ENCODE data around the gene KRT83.
"Not testable (repeated sequence)": the region's sequence is repeated elsewhere in the genome, so short reads cannot be mapped to it uniquely, and the experiment has no call there.

The KRT83 gene

GRCh38 chr12:52333321-52333720 is 12.1 kb upstream of the KRT83 start:
- in situ Hi-C loops (cut with MboI; ENCODE audit: low sequenced_read_pairs): no loop called here

- in situ Hi-C loops (cut with MboI; ENCODE audit: low sequenced_read_pairs): no loop called here
Measured at GRCh38 chr12:52332381-52332780, 11.2 kb upstream of the KRT83 start.

- in situ Hi-C loops (cut with MboI; ENCODE audit: low sequenced_read_pairs): no loop called here
Measured at GRCh38 chr12:52331833-52332232, 10.6 kb upstream of the KRT83 start.

- in situ Hi-C loops (cut with MboI; ENCODE audit: low sequenced_read_pairs): no loop called here
Measured at GRCh38 chr12:52331039-52331438, 9.8 kb upstream of the KRT83 start.

GRCh38 chr12:52327830-52328500 is 6.8 kb upstream of the KRT83 start:
- in situ Hi-C loops (cut with MboI; ENCODE audit: low sequenced_read_pairs): no loop called here

- in situ Hi-C loops (cut with MboI; ENCODE audit: low sequenced_read_pairs): no loop called here
Measured at GRCh38 chr12:52327052-52327829, 6.0 kb upstream of the KRT83 start.

DNA sequence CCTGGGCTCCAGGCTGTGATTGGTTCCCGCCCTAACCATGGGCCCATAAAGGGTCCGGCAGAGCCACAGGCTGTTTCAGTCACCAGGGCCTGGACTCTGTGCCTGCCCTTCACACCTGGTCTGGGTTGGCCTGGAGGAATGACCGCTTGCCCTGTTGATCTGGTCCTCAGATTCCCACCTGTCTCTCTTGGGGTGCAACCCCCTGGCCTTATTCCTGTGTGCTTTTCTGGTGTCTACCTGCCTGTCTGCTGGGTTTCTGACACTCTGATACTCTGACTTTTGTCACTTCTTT is 2.9 kb upstream of the KRT83 start:
- in situ Hi-C loops (cut with MboI; ENCODE audit: low sequenced_read_pairs): no loop called here

DNA sequence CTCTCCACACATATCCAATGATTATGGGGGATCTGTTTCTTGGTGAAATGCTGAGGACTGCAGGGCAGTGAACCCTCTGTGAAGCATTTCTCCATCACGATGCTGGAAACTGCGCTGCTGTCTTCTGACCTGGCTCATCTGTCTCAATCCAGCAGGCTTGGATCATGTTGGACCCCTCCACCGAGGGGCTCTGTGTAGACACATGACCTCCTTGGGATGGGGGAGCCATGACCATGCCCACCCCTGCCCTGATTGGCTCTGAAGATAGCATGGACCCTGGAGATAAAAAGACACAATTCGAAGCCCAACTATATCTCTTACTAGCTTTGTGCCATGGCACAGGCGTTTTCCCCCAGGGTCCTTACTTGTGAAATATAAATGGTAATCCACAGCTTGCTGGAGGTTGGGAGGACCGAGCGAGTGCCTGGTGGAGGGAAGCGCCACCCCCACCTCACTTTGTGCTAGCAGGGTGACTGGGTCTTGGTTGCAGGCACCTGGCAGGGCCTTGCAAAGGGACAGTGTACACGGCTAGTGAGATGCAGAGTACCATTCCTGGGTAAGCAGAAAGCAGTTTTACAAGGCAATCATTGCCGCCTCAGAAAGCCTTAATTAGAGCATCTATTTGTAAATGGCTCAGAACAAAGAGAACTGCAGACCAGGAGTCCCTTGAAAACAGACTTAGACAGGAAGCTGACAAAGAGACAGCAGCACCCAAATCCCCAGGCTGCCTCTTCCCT is 2.4 kb upstream of the KRT83 start:
- in situ Hi-C loops (cut with MboI; ENCODE audit: low sequenced_read_pairs): no loop called here

GRCh38 chr12:52323001-52323400 is 1.8 kb upstream of the KRT83 start:
- in situ Hi-C loops (cut with MboI; ENCODE audit: low sequenced_read_pairs): no loop called here

DNA sequence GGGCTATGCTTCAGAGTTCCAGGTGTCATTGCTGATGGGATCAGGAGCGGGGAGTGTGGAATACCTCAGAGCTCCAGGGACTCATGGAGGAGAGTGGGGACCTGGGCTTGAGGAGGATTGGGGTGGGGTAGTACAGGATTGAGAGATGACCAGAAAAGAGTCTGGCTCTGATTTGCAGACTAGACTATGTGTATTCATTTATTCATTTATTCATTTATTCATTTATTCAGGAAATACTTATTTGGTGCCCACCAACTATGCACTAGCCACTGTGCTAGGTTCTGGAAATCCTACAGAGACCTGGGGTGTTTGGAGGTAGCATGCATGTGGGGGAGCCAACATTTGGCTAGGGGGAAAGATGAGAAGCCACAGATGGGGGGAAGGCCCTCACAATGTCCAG is 871 bp upstream of the KRT83 start:
- in situ Hi-C loops (cut with MboI; ENCODE audit: low sequenced_read_pairs): no loop called here

DNA sequence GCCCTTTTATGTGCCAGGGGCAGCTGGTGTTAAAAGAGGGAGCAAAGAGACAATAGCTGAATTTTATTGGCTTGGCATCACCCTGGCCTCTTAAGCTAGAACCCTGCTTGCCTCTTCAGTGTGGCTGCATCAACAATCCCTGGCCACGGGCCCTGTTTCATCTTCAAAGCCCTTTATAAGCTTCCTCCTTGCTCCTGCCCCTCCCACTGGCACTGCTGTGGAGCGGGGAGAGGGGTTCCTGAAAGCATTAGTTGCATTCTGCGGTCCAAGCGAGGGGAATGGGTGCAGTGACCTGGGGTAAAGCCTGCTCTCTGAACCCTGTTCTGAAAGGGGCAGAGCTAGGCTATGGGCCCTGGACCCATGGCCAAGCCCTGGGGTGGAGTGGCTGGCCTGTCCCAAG is 220 bp upstream of the KRT83 start:
- in situ Hi-C loops (cut with MboI; ENCODE audit: low sequenced_read_pairs): no loop called here

- in situ Hi-C loops (cut with MboI; ENCODE audit: low sequenced_read_pairs): no loop called here
Measured at GRCh38 chr12:52319097-52319496, 2.1 kb downstream of the KRT83 start.

DNA sequence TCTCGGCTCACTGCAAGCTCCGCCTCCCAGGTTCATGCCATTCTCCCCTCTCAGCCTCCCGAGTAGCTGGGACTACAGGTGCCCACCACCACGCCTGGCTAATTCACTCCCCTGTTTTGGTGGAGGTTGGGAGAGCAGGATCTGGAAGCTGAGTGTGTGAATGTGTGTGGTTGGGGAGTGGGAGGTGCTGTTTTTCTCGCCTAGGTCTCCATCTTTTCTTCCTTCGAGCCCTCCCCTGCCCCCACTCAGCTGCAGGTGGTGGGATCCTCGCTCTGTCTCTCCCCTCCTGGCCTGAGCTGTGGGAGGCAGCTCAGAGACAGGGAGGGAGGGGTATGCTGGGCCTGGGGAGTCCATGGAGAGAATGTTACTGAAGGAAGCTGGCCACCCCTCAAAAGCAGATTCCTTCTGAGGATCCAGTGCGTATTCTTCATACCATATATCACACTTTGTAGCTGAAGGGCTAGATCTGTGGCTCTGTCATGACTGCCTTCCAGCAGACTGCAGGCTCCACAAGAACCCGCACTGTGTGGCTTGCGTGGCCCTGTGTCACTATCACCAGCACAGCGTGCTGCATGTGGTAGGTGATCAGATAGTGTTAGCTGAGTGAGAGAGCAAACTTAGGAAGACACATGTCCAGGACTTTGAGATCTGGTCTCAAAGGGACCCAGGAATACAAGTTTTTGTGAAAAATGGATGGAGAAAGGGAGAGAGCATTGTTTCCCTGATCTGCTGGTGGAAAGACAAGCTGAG is 2.8 kb downstream of the KRT83 start:
- in situ Hi-C loops (cut with MboI; ENCODE audit: low sequenced_read_pairs): no loop called here

- in situ Hi-C loops (cut with MboI; ENCODE audit: low sequenced_read_pairs): no loop called here
Measured at GRCh38 chr12:52317468-52318052, 3.6 kb downstream of the KRT83 start.

GRCh38 chr12:52316701-52317100 is 4.5 kb downstream of the KRT83 start:
- in situ Hi-C loops (cut with MboI; ENCODE audit: low sequenced_read_pairs): no loop called here

- in situ Hi-C loops (cut with MboI; ENCODE audit: low sequenced_read_pairs): no loop called here
Measured at GRCh38 chr12:52316290-52316689, 4.9 kb downstream of the KRT83 start.

DNA sequence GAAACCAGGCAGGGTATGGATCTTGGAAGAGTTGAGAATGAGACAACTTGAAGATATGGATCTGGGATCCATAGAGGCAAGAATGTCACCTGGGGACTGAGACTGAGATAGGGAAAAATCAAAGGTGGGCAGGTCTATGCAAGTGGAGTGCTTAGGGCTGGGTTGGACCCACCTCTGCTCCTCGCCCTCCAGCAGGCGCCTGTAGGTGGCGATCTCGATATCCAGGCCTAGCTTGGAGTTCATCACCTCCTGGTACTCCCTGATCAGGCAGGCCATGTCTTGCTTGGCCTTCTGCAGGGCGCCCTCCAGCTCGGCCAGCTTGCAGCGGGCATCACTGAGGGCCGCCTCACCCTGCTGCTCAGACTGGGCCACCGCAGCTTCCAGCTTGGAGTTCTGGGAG is 5.5 kb downstream of the KRT83 start:
- in situ Hi-C loops (cut with MboI; ENCODE audit: low sequenced_read_pairs): not testable (repeated sequence)

DNA sequence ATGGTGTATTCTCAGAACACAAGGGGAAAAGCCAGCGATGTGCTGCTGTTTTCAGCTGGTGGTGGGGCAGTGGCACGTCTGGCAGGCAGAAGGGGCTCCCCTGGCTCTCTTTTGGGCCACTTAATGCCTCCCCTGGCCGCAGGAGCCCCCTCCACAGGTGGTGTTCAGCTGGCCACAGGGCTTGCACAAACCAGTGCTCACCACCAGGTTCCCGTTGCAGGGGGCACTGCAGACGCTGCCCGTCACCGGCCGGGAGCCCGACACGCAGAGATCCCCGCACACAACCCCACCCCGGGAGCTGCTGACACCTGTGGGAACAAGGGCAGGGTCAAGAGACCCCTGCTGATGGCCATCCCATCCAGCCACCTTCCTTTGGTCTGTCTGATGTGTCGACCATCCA is 6.7 kb downstream of the KRT83 start:
- in situ Hi-C loops (cut with MboI; ENCODE audit: low sequenced_read_pairs): no loop called here

DNA sequence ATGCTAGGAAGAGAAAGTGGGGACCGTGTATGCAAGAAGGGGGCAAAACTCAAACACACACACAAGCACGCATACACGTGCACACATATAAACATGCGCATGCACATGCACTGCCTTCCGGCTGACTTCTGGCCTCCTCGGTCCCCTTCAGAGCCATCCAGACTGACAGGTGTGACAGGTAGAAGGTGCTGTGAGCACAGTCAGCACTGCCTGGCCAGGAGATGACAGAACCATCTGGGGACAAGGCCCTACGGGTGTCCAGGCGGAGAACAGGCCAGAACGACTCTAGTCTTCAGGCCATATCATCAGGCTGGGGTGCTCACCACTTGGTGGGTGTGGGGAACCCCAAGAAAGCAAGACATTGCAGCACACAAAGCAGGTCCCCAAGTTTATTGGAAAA is 7.3 kb downstream of the KRT83 start:
- in situ Hi-C loops (cut with MboI; ENCODE audit: low sequenced_read_pairs): no loop called here

- in situ Hi-C loops (cut with MboI; ENCODE audit: low sequenced_read_pairs): no loop called here
Measured at GRCh38 chr12:52313461-52313860, 7.7 kb downstream of the KRT83 start.

DNA sequence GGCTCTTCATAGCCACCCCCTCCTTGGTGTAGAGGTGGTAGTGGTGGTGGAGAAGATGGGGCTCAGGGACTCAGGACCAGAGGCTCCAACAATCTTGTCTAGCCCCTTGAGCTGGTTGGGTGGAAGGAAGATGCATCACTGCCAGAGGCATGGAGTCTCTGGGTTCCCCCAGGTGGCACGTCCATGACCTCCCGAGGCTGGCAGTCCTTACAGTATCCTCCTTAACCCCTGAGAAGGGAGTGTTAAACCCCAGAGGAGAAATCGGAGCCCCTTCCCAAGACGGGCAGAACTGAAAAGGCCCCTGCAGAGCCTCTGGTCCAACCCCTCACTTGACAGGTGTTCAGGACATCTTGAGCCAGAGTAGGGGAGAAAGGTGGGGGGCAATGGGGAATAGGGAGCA is 9.1 kb downstream of the KRT83 start:
- in situ Hi-C loops (cut with MboI; ENCODE audit: low sequenced_read_pairs): no loop called here

All from hTERT RPE-1 (cell line).